HG02884 (cell line): Measurements from ENCODE around the gene IQCF6.
"Not testable (repeated sequence)": the region's sequence is repeated elsewhere in the genome, so short reads cannot be mapped to it uniquely, and the experiment has no call there.

Source experiments
- ATAC-seq: cut with Tn5 transposase; IDR thresholded peaks from one replicate; pipeline ENCODE4 v1.9.1; 2021; ENCODE audit warnings: mild to moderate bottlenecking, moderate library complexity; ENCODE audit not compliant: unreplicated experiment

IQCF6 gene

DNA sequence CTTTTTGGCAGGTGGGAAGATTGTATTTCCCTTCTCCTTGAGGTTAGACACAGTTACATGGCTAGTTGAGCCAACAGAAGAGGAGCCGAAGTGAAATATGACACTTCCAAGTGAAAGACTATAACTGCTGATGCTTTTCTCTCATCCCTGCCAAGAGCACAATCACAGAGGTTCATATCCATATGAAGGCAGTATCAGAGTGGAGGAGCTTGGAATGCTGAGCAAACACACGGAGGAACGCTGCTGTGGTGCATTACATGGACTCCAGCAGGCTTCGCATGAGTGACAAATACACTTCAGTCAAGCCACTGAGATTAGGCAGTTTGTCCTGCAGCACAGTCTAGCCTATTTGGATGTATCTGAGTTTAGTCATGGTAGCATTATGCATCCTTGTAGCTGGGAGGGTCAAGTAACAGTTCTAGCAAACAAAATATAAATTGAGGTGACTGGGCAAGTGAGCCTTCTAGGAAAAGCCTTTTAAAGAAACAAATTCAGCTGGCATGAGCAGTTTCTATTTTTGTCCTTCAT lies 5.4 kb downstream of the IQCF6 start:
- ATAC-seq = no peak

DNA sequence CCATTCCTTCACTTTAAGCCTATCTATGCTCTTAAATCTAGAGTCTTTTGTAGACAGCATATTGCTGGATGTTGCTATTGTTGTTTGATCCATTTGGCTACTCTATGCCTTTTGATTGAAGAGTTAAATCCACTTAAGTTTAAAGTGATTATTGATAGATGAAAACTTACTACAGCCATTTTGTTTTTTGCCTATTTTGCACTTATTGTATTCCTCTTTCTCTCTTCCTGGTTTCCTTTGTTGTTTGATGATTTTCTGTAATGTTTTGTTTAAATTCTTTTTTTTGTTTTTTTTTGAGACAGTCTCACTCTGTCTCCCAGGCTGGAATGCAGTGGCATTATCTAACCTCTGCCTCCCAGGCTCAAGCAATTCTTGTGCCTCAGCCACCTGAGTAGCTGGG lies 19.8 kb downstream of the IQCF6 start:
- no peak for ATAC-seq

GRCh38 chr3:51753763-51754750 lies 25.0 kb downstream of the IQCF6 start:
- not testable (repeated sequence) for ATAC-seq

- no peak for ATAC-seq
These were observed 27.8 kb downstream of the IQCF6 start for GRCh38 chr3:51751287-51751686.

DNA sequence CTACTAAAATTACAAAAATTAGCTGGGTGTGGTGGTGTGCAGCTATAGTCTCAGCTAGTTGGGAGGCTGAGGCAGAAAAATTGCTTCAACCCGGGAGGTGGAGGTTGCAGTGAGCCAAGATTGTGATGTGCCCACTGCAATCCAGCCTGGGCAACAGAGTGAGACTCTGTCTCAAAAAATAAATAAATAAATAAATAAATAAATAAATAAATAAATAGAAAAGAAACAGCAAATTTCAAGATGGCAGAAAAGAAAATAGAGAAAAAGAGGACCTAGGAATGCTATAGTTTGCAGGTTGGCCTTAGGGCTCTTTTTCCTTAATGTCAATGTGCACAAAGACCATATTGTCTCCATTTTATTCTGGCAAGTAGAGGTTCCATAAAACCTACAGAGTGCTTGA lies 28.2 kb downstream of the IQCF6 start:
- ATAC-seq = no peak

DNA sequence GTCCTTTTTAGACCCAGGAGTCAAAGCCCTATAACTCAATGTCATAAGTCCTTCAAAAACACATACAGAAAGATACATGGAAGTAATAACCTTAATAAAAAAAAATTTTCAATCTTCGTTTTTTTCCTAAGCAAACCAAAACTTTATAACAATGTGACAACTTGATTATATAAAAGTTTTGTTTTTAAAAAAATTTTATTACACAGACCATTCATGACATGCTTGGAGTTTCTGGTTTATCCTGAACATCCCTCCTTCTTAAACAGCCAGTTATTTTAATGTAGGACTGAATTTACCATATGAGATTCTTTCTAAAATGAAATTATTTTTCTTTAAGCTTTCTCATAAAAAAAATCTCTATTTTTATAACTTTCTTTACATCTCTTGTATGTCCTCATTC lies 30.7 kb downstream of the IQCF6 start:
- no peak for ATAC-seq

DNA sequence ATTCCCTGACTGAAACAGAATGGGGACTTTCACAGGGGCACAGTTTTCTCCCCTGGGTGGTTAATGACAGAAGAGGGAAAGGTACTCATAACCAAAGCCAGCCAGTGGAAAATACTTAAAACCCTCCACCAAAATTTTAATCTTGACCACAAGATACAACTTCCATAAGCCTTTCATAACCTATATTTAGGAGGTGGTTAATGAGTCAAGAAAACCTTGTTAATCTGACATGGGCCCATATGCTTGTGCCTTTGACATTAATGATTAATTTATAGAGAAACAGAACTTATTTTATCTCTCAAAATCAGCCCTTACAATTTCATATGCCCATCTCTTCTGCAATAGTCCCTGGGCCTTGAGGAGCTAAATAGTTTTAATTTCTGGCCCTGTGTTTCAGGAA lies 31.2 kb downstream of the IQCF6 start:
- no peak for ATAC-seq

DNA sequence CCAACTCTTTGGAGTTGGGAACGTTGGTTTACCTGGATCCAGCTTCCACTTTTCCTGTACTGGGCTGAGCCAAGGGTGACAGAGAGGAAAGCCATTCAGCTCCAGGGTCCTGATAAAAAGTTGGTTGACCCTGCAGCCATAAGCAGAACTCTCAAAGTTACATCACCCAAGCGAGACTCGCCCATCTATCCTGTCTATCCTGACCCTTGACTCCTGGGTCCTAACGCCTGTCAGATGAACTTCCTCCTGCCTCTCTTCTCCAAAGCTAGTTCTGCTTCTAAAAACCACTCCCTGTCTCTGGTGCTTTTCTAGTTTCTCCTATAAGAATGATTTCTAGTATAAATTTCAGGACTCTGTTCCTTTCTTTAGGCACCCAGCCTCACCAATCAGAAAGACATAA lies 36.1 kb downstream of the IQCF6 start:
- not testable (repeated sequence) for ATAC-seq

DNA sequence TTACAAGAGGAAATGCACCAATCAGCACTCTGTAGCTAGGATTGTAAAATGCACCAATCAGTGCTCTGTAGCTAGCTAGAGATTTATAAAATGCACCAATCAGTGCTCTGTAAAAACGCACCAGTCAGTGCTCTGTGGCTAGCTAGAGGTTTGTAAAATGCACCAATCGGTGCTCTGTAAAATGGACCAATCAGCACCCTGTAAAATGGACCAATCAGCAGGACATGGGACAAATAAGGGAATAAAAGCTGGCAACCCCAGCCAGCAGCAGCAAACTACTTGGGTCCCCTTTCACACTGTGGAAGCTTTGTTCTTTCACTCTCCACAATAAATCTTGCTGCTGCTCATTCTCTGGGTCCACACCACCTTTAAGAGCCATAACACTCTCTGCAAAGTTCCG lies 36.7 kb downstream of the IQCF6 start:
- ATAC-seq = not testable (repeated sequence)

- no peak for ATAC-seq
These were observed 39.9 kb downstream of the IQCF6 start for GRCh38 chr3:51739110-51739509.

- no peak for ATAC-seq
These were observed 43.1 kb downstream of the IQCF6 start for GRCh38 chr3:51735950-51736349.

DNA sequence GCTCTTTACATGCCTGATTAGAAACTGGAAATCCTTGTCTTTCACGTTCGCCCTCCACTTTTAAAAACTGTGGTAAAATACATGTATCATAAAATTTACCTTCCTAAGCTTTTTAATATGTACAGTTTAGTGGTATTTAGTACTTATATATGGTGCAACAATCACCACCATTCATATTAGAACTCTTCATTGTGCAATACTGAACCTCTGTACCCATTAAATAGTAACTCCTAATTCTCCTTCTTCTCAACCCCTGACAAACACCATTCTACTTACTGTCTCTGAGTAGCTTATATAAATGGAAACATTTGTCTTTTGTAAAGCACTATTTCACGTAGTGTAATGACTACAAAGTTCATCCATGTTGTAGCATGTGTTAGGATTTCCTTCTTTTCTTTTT lies 44.0 kb downstream of the IQCF6 start:
- ATAC-seq = no peak

GRCh38 chr3:51734572-51734907 lies 44.5 kb downstream of the IQCF6 start:
- ATAC-seq = no peak

- ATAC-seq = no peak
These were observed 45.0 kb downstream of the IQCF6 start for GRCh38 chr3:51733859-51734571.

DNA sequence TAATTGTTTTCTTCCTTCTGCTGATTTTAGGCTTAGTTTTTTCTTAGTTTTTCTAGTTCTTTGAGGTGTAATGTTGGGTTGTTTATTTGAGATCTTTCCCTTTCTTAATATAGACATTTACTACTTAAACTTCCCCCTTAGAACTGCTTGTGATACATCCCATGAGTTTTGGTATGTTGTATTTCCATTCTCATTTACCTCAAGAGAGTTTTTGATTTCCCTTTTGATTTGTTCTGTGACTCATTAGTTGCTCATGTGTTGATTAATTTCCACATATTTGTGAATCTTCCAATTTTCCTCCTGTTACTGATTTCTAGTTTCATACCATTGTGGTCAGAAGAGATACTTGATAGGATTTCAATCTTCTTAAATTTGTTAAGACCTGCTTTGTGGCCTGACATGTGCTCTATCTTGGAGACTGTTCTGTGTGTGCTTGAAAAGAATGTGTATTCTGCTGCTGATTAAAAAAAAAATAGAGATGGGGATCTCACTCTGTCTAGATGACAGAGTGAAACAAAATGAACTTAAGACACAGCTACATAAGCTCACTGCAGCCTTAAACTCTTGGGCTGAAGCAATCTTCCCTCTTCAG lies 49.9 kb downstream of the IQCF6 start:
- ATAC-seq = no peak
